ENCODE measurements around the gene CCDC174.
"Not testable (repeated sequence)": the region's sequence is repeated elsewhere in the genome, so short reads cannot be mapped to it uniquely, and the experiment has no call there.

CCDC174 gene

DNA sequence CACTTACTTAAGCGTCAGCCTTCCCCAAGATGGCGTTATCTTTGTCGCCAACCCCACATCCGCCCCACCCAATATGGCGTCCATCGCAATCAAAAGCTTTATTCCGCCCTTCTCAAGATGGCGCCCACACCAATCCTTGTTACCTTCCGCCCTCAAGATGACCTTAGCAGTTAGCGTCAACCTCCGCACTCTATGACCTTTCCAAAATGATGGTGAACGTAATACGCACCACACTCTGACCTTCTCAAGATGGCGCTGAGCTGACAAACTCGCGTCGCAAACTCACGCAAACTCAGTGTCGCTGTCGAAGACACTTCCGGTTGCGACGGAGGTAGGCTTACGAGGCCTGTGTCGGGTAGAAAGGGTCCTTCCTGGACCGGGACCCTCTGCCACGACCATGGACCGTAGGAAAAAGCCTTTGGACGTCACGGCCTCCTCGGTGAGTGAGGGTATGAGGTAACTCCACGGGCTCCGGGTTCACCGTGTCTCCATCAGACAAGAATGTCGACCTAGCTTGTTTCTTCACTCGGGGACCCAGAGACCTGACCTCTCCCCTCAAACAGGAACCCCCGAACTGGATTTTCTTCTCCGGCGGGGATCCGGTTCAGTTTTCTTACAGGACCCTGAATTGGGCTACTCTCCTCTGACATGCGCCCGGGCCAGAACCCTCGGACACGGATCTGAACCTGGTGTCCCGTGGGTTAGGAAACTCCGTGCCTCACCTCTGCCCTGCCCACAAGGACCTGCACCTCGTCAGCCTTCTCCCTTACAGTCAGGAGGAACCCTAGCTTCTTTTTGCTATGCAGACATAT lies at the start of gene CCDC174:
Gene CCDC174, plus strand, starts transcription at position 323 of the 812 bp plus-strand sequence. Its CDS starts 75 bp downstream, at position 398.
- in situ Hi-C loops (cut with HindIII; ENCODE audit: low sequenced_read_pairs) = no loop called here

DNA sequence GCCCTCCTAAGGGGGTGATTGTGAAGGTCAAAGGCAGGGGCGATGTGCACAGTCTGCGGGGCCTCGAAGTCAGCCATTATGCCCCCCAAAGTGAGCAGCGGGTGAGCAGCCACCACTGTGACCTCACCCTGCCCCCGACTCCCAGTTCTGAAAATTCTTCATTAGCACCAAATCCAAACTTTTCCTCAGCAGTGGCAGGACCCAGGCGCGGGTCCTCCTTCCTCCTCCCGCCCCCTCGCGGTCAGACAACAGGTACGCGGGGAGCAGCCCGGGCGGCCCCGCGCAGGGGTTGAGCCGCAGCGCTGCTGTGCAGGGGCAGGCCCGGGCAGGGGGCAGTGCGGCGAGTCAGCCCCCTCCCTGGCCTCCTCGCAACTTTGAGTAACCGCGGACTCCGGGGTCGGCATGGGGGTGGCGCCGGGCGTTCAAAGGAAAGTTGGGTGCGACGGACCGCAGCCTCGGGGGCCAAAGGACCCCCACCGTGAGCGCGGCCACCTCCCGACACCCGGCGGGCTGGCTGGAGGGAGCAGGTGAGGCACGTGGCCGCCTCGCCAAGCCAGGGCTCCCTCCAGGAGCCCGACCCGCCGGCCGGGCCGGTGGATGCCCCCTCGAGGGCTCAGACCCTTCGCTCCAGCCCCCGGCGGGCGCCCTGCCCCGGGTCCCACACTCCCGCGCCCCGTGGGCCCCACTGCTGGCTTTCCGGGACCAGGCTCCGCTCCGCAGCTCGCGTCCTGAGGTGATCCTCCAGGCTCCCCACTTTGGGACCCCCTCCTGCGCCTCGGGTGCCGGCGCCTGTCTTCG lies 49.4 kb upstream of the CCDC174 start:
- in situ Hi-C loops (cut with HindIII; ENCODE audit: low sequenced_read_pairs) = no loop called here

DNA sequence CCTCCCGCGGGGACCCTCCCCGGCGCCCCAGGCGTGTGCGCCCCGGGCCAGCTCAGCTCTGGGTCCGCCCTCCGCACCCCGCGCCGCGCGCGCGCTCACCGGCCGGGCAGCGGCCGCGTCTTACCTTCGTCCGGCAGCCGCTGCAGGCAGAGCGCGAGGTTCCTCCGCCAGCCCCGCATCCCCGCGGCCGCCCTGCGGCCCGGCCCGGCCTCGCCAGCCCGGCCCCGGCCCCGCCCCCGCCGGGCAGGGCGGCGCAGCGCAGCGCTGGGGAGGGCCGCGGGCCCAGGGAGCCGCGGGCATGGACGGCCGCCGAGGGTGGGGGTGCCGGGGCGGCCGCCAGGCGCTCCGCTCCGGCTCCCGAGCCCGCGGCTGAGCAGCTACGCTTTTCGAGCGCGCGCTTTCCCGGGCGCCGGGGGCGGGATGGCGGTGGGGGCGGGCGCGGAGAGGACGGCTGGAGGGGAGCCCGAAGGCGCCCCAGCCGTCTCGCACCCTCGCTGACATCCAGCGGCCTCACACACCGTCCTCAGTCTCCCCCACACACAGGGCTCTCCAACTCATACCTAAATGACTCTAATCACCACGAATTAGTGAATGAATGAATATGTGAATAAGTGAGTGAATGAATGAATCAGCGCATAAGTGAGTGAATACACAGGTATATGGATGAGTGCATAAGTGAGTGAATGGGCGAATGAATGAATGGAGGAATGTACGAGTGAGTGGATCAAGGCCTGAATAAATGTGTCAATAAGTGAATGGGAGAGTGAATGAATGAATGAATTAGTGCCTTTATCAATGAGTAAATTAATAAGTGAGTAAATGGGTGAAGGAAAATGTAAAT lies 48.5 kb upstream of the CCDC174 start:
- in situ Hi-C loops (cut with HindIII; ENCODE audit: low sequenced_read_pairs) = no loop called here

DNA sequence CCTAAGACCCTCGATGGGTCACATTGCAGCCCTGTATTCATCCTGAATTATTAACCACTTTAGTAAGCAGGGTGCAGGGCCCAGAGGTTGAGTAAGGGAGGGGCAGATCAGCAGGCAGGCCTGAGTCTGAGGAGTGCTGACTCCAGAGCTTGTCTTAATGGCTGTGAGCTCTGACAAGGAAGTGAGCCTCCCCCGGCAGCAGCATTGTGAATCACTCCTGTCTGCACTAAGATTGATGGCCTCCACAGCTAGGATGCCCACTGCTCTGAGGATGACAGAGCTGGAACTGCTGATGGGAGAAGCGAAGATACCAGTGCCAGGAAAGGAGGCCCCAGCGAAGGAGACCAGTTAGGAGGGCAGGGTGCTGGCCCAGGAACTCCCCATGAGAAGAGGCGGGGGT lies 46.5 kb upstream of the CCDC174 start:
- in situ Hi-C loops (cut with HindIII; ENCODE audit: low sequenced_read_pairs) = no loop called here

DNA sequence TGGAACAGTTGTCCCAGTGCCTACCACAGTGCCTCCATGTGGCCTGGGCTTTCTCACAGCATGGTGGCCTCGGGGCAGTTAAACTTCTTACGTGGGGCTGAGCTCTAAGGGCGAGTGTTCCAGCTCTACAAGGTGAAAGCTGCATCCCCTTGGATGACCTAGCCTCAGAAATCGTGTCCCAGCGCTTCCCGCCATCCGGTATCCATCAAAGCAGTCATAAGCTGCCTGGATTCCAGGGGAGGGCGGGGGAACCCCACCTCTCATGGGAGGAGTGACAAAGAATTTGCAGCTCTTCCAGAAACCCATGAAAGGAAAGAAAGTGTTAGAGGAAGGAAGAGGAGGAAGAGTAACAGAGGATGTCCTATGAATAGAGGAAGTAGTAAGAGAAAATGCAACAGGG lies 45.8 kb upstream of the CCDC174 start:
- in situ Hi-C loops (cut with HindIII; ENCODE audit: low sequenced_read_pairs) = no loop called here

DNA sequence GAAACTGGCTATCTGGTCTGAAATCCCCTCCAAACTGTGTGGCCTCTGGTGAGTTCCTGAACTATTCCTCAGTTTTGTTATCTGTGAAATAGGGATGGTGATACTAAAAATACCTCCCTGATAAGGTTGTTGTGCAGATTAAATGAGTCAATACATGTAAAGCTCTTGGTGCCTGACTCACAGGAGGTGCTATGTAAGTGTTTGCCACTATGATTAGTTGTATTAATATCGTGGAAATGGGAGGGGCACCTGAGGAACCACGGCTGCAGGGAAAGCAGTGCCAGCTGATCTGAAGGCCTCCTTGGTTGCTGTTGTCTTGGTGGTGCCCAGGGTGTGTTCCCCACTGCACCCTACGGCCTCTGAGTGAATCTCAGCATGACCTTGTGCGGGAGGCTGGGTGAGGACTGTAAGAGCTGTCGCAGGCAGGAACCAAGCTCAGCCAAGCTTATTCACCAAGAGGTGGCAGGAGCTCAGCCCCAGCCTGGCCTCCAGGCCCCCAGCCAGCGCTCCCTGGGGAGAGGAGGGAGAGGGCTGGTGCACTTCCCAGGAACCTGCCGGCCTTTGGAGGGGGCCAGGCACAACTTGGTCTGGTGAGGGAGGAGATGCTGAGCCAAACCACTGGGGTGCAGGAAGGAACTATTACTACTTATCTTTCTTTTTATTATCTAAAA lies 44.8 kb upstream of the CCDC174 start:
- in situ Hi-C loops (cut with HindIII; ENCODE audit: low sequenced_read_pairs) = no loop called here

DNA sequence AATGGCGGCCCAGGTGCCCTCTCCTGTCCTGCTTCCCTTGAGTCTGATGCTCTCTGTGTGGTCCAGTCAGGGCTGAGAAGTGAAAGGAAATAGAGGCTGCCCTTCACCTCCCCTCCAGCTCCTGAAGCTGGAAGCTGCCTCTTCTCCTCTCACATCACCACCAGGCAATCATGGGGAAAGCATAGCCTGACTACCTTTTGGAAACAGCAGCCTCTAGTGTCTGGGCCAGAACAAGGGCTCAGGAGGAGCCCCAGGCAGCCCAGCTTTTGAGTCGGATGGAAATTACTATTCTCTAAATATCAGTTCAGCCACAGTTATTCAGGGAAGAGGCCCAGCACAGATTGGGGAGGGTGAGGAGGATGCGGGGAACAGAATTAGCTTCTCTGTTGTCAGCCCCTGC lies 43.3 kb upstream of the CCDC174 start:
- in situ Hi-C loops (cut with HindIII; ENCODE audit: low sequenced_read_pairs) = no loop called here

DNA sequence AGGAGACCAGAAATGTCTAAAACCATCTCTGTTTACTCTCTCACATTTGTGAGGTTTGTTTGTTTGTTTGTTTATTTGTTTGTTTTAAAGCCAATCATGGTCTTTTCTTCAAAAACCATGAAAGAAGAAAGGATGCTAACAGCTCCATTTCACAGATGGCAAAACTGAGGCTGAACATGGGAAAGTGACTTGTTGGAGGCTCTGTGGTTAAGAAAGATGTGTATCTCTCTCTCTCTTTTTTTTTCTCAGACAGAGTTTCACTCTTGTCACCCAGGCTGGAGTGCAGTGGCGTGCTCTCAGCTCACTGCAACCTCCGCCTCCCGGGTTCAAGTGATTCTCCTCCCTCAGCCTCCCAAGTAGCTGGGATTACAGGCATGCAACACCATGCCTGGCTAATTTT lies 42.5 kb upstream of the CCDC174 start:
- in situ Hi-C loops (cut with HindIII; ENCODE audit: low sequenced_read_pairs) = not testable (repeated sequence)

DNA sequence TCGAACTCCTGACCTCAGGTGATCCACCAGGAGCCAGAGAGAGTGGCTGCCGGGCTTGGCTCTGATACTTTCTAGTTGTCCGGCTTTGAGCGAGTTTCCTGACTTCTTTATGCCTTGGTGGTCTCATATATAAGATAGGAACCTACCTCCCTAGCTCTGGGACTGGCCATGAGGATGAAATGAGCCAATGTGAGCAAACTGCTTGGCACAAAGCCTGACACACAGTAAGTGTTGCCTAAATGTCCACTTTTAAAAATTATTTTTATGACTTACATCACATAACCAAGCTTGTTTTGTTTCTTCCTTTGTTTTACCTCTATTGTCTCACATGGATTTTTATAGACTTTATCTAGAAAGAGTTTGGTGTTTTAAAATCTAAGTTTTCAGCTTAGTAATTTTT lies 42.1 kb upstream of the CCDC174 start:
- in situ Hi-C loops (cut with HindIII; ENCODE audit: low sequenced_read_pairs) = no loop called here

GRCh38 chr3:14609941-14610340 lies 41.6 kb upstream of the CCDC174 start:
- in situ Hi-C loops (cut with HindIII; ENCODE audit: low sequenced_read_pairs) = no loop called here

DNA sequence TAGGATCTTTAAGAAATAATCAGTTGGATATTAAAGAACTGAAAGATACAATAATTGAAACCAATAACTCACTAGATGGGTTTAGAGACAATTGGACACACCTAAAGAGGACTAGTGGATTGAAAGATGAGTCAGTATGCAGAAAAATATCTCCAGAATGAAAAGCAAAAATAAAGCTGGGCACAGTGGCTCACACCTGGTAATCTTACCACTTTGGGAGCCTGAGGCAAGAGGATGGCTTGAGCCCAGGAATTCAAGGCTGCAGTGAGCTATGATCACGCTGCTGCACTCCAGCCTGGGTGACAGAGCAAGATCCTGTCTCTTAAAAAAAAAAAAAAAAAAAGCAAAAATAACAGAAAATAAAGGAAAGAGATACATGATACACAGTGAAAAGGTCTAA lies 37.4 kb upstream of the CCDC174 start:
- in situ Hi-C loops (cut with HindIII; ENCODE audit: low sequenced_read_pairs) = no loop called here

GRCh38 chr3:14614862-14615261 lies 36.7 kb upstream of the CCDC174 start:
- in situ Hi-C loops (cut with HindIII; ENCODE audit: low sequenced_read_pairs) = no loop called here

- in situ Hi-C loops (cut with HindIII; ENCODE audit: low sequenced_read_pairs) = no loop called here
Measured at GRCh38 chr3:14616606-14617507, 34.7 kb upstream of the CCDC174 start.

- in situ Hi-C loops (cut with HindIII; ENCODE audit: low sequenced_read_pairs) = no loop called here
Measured at GRCh38 chr3:14617508-14618023, 34.0 kb upstream of the CCDC174 start.

DNA sequence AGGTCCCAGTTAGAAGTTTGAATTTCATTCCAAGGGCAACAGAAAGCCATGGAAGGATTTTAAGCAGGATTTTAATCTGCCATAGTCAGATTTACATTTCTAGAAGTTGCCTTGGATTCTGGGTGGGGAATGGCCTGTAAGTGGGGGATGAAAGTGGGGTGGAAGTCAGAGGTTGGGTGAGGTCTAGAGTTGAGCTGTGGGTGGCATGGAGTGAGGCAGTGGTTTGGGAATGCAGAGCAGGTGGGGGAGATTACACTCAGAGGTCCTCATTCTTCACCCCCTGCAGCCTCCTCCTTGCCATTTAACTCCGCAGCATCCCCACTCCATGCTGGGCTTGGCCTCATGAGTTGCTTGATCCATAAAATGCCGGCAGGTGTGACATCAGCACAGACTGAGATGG lies 32.0 kb upstream of the CCDC174 start:
- in situ Hi-C loops (cut with HindIII; ENCODE audit: low sequenced_read_pairs) = no loop called here

DNA sequence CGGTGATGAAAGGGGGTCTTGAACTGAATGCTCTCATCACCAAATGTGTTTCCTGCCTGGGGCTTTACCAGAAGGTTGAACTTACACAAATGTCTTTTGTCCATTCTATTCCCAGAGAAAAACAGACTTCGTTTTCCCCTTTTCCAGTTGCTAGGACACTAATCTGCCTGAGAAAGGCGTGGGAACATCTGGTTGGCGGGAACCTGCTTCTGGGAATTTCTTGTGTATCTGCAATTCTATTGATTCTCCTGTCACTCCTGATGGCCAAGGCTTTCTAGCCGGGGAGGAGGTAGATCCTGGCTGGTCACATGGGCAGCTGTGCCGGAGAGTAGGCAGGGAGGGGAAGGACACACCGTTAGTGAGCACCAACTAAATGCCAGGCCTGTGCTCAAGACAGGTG lies 31.1 kb upstream of the CCDC174 start:
- in situ Hi-C loops (cut with HindIII; ENCODE audit: low sequenced_read_pairs) = no loop called here

GRCh38 chr3:14621093-14621492 lies 30.5 kb upstream of the CCDC174 start:
- in situ Hi-C loops (cut with HindIII; ENCODE audit: low sequenced_read_pairs) = no loop called here

DNA sequence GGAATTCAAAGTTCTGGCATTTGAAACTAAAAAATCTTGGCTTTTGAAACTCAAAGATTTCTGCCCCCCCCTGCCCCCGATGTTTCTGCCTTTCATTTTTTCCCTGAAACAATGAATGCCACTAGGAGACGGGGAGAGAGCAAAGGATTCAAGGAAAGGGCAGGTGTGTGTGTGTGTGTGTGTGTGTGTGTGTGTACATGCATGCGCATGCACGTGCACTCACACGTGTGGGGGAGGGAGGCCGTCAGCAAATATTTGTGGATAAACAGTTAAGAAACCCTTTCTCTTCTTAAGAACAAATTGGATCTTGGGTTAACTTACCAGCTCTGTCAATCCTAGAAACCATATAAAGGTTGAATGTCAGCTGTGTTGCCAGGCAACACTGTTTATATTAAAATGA lies 29.2 kb upstream of the CCDC174 start:
- in situ Hi-C loops (cut with HindIII; ENCODE audit: low sequenced_read_pairs) = no loop called here

DNA sequence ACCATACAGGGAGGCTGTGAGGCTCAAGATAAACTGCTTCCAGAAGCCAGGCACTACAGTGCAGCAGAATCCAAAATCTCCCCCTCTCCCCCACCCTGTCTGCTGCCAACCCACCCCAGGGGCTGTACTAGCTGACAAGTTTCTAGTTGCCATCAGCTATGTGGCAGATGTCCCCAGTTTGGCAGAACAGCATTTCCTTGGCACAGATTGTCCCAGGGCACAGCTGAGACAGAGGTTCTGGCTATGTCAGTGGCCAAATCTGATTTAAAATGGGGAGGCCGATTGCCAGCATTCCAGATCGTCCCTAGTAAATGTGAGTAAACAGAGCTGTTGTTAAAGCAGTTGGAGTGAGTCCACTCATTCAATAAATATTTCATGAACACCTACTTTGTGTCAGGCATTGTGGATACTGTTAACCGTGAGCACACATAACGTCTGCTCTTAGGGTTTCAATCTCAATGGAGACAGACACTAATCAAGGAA lies 28.0 kb upstream of the CCDC174 start:
- in situ Hi-C loops (cut with HindIII; ENCODE audit: low sequenced_read_pairs) = no loop called here
